GM21619 (cell line): ENCODE results near the gene PTPRD.

Experiments used
- ATAC-seq: cut with Tn5 transposase; IDR thresholded peaks from one replicate; pipeline ENCODE4 v1.9.1; 2021; ENCODE audit not compliant: unreplicated experiment

Gene PTPRD

DNA sequence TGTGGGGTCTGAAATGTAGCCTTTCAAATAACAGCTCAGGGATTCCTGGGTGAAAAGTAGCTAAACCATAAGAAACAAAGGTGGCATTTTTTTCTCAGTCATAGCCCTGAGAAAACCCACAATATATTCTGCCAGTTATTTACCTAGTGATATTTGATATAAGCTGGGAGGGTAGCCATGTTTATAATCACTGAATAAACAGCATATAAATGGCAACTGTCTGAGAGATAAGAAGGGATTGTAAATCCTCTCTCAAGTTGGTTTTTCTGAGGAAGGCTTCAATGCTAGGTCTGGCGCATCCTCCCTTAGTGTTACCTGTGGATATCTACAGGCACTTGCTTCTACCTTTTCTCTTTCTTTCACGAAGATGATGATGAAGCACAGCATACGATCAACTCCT, 1732.7 kb downstream of the PTPRD start:
- ATAC-seq: no peak

- no peak for ATAC-seq
Observed at GRCh38 chr9:8879284-8879683, 1733.5 kb downstream of the PTPRD start.

GRCh38 chr9:8877753-8878494, 1734.9 kb downstream of the PTPRD start:
- ATAC-seq: no peak

DNA sequence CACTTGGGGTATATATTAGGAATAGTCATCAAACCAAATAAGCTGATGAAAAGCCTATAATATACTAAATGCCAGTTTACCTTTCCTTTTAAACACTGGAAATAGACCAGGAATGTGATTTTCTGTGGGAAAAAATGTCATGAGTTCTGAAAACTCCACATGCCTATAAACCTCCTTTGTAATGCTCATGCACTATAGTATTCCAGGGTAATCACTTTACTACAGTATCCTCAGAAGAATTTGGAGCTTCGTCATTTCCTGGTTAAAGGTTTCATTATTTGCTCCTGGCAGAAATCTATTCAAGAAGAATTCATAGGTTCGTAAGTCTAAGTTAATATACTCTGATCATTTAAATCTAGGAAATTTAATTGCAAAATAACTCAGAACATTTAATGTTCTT, 1736.5 kb downstream of the PTPRD start:
- ATAC-seq: no peak

DNA sequence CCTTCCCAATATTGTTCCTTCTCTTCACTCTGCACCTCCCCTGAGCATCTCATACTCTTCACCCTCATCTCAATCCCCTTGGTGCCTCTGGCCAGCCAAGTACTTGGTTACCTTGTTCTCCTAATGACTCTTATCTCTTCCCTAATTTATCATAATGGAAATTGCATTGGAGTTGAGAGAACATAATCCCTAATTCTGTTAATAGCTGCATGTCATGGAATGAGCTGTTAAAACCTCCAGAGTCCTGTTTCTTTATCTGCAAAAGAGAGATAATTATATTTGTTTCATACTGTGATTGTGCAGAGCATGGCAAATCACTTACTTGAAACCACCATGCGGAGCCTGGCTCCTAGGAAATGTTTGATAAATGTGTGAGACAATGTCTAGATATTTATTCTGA, 1738.3 kb downstream of the PTPRD start:
- no peak for ATAC-seq

- ATAC-seq: no peak
Observed at GRCh38 chr9:8872802-8873201, 1740.0 kb downstream of the PTPRD start.

- ATAC-seq: no peak
Observed at GRCh38 chr9:8871796-8872445, 1740.9 kb downstream of the PTPRD start.

DNA sequence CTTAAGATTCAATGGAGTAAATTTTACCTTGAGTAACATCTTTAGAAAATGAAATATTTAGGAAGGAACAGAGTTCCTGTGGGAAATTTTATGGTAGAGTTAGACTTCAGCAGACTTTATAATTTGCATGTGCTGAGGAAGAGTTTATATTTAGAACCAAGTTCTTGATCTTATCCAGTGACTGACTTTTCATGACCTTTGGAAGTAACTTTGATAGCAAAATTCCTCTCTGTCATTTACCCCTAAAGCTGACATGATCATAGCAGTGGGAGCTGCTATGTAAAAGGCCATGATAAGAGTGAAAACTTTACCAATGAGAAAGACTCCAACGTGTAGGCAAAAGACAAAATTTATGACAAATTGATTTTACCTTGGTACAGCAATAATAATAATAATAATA, 1741.4 kb downstream of the PTPRD start:
- no peak for ATAC-seq

DNA sequence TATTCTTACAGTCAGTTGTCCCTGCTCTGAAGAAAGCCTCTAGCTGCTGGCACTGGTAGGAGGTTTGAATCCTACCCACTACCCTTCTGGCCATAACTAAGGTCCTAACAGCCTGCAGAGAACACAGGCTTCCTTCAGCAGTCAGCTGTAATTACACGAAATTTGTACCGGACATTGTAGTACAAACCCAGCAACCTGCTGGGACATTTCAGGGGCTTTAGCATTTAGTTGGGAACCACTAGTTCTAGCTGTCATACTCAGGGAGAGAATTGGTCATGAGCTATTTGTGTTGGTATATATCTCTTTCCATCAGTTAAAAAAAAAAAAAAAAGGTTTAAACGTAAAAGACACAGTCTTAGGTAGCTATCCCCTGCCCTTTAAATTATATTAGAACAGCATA, 1743.0 kb downstream of the PTPRD start:
- ATAC-seq: no peak

DNA sequence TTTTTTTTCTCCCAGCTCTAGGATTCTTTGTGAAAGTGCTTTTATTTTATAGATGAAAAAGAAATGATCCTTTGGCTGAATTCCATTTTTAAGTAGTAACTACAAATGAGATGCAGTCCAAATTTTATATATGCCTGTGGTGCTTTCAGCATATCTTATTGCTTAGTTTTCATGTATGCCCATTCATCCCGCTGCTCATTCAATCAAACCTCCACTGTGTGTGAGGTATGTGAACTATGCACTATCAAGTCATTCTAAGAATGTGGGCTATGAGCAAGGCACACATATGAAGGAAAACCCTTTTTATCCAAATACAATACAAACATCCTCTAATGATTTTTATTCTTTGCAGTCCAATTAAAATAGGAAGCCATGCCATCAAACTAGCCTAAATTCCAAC, 1744.2 kb downstream of the PTPRD start:
- no peak for ATAC-seq

DNA sequence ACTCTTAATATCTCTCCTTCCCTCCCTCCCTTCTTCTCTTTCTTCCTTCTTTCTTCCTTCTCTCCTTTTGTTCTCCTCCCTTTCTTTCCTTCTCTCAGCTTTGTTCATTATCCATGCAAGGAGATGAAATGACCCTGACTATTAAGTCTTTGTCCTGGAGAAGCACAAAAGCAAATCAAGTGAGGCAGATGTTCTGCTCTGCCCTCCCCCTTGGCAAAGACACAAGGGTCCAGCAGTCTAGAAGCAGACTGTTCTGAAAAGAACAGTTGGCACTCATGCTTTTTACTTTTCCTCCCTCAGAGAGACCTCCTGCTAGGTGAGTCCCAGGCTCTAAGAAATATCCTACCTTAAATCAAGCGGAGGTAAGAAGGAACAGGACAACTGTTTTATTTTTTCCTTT, 1745.7 kb downstream of the PTPRD start:
- no peak for ATAC-seq

- no peak for ATAC-seq
Observed at GRCh38 chr9:8864545-8864896, 1748.3 kb downstream of the PTPRD start.

GRCh38 chr9:8863886-8864544, 1748.8 kb downstream of the PTPRD start:
- ATAC-seq: no peak

DNA sequence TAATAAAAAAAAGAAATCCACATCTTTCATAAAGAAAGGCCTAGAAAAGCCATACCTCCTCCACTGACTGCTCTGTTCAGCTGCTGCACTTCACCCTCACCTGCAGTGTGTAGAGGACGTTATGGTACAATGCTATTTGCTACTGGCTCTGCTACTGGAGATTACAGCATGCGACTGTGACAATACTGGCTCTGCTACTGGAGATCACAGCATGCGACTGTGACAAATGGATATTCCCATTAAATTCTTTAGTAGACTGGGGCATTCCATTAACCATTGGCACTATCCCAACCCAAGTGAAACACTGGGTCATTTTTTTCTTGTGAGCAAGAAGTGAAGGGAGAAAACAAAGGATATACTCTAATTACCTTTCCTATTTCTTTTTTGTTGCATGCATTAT, 1749.7 kb downstream of the PTPRD start:
- ATAC-seq: no peak

- no peak for ATAC-seq
Observed at GRCh38 chr9:8860925-8861324, 1751.9 kb downstream of the PTPRD start.

- no peak for ATAC-seq
Observed at GRCh38 chr9:8860086-8860485, 1752.7 kb downstream of the PTPRD start.

DNA sequence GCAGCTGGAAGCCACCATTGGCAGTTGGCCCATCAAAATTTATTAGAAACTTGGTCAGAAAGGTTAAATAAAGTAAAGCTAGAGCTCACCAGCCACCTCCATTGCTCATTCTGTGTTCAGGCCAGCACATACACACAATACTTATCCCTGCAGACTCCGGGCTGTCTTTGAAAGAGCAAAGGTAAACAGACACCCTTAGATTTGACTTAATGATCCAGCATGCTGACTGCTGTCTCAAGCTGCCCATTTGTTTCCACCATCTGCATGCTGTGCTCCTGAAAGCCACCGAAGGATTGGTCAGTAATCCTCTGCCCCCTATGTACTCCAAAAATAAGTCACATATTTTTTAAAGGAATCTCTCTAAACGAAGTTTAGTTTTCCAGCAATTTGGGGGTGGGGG, 1753.4 kb downstream of the PTPRD start:
- ATAC-seq: no peak

DNA sequence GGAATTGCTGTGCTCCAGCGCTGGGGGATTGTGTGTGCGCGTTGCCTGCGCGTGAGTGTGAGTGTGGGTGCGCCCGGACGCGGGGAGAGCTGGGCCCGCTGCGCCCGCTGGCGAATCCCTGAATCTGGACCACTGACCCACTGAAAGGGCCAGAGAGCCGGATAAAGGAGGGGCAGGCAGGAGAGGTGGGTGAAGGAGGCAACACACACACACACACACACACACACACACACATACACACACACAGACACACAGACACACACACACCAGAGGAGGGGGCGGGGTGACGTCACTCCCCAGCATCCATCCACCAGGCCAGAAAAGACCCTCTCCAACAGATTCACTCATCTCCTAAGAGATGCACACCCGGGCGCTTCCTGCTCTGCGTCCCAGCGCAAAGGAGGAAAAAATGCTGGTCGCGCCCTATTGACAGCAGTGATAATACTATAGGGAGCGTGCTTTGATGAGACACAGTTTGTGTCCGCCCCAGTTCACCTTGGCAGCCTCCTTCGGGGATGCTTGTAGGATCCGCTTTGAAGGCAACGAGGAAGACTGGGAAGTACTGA, 1754.1 kb downstream of the PTPRD start:
- ATAC-seq: no peak

GRCh38 chr9:8857926-8858595, 1754.7 kb downstream of the PTPRD start:
- no peak for ATAC-seq

DNA sequence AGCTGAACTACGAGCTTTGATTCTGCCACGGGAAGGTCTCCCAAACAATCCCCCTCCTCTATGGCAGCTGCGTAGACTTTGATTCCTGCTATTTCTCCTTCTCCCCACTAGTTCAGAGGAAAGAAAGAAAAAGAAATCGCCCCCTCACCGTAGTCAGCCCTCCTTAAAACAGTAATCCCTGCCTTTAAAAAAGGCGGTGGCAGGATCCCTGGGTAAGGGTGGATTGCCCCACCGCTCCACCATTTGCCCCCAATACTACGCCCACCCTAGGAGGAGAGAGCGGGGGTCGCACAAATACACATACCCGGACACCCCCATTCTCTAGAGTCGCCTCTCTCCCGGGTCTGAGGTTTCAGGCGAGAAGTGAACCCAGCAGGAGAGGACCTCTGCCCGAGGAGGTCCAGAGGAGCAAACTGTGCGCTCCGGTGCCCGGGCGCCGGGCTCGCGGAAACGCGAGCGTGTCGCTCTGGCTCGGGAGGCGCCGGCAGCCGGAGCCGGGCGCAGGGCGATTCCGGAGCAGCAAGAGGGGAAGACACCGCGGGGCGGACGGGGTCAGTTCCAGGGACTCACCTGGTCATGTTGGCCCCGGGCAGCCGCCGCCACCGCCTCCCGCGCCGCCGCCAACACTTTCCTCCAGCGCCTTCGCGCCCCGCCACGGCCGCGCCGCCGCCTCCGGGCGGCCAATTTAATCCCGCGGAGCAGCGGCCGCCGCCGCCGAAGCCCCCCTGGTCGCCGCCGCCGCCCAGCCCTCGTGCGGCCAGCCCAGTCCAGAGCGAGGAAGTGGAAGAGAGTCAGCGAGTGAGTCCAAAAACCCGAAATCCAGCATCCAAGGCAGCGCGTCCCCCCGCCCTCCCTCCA, 1755.5 kb downstream of the PTPRD start:
- ATAC-seq: no peak
